Measurements from ENCODE around the gene LPO.

Gene LPO

DNA sequence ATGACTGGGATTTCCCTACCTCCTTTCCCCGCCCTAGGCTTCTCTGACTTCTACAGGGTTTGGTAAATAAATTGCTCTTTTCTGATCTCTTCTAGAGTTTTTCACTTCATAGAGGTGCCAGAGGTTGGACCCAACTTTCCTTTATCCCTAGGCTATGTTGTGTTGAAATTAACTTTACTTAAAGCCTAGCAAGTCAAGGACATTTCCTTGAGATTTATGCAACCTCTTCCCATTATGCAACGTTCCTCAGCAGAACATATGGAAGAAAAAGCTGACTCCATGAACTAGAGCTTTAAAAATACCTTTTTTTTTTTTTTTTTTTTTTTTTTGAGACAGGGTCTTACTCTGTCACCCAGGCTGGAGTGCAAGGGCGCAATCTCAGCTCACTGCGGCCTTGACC is 26.9 kb downstream of the LPO start:
- DNase-seq (ENCODE audit: insufficient read length) (no peak), FAIRE-seq (no peak)
- TF ChIP-seq TAF1 (IDR thresholded peaks at IDR 0.05; ENCODE audit: borderline replicate concordance, low read depth, low read length) (no peak), POLR2AphosphoS5 (IDR thresholded peaks at IDR 0.05; ENCODE audit: low read depth, low read length) (no peak), POLR2A (IDR thresholded peaks at IDR 0.05; ENCODE audit: low read depth, low read length) (no peak)

DNA sequence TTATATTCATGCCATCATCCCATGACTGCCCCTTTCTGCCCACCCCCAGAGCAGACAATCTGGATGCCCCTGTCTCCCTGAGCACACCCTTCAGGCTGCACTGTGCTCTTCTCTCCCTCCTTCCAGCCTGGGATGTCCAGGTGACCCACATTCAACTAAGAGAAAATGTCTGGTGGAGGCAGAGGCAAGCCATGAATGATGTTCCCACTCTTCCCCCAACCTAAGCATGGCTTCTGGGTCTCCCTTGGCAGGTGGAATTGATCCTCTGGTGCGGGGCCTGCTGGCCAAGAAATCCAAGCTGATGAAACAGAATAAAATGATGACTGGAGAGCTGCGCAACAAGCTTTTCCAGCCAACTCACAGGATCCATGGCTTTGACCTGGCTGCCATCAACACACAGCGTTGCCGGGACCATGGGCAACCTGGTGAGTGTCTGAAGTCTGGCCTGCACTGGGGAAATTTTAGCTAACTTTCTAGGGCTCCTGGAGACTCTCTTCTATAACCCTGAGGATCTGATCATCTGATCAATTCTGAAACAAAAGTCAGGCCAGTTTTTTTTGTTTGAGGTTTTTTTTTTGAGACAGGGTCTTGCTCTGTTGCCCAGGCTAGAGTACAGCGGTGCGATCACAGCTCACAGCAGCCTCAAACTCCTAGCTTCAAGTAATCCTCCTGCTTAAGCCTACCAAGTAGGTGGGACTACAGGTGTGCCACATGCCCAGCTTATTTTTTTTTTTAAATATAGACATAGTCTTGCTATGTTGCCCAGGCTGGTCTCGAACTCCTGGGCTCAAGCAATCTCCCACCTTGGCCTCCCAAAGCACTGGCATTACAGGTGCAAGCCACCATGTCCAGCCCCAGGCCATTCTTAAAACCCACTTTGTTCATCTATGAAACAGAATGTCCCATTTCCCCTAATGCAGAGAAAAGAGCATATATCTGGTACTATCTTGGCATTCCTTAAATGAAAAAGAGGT is 27.8 kb downstream of the LPO start:
- no peak for FAIRE-seq
- DNase-seq (ENCODE audit: insufficient read length) = no peak
- TF ChIP-seq POLR2AphosphoS5 (IDR thresholded peaks at IDR 0.05; ENCODE audit: low read depth, low read length) = no peak
- TF ChIP-seq POLR2A (IDR thresholded peaks at IDR 0.05; ENCODE audit: low read depth, low read length) = no peak
- TF ChIP-seq TAF1 (IDR thresholded peaks at IDR 0.05; ENCODE audit: borderline replicate concordance, low read depth, low read length) = no peak

DNA sequence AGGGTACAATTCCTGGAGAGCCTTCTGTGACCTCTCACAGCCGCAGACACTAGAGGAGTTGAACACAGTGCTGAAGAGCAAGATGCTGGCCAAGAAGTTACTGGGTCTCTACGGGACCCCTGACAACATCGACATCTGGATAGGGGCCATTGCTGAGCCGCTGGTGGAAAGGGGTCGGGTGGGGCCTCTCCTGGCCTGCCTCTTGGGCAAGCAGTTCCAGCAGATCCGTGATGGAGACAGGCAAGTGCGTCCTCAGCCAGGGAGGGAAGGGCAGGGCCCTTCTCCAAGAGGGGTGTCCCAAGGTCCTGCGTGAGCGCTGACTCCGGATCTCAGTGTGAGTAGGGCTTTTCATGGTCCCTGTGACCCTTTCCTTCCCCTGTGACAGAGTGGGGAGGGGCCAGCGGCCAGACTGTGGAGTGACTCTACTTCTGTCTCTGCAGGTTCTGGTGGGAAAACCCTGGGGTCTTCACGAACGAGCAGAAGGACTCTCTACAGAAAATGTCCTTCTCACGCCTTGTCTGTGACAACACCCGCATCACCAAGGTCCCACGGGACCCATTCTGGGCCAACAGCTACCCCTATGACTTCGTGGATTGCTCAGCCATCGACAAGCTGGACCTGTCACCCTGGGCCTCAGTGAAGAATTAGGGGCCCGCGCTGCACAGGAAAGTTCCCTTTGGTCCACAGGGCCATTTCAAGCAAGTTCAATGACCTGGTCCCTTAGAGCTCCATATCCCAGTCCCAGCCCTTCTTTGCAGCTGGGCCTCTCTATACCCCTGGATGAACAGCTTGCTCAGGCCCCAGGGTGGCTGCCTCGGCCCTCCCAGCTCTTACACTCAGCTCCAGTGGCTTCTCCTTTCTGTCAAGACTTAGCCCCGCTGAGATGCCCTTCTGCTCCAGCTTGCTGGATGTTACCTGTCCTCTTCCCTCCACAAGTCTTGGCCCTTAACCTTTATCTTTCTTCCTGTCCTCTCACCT is 29.3 kb downstream of the LPO start:
- no peak for DNase-seq (ENCODE audit: insufficient read length)
- TF ChIP-seq POLR2AphosphoS5 (IDR thresholded peaks at IDR 0.05; ENCODE audit: low read depth, low read length) = no peak
- TF ChIP-seq POLR2A (IDR thresholded peaks at IDR 0.05; ENCODE audit: low read depth, low read length) = no peak
- no peak for TF ChIP-seq TAF1 (IDR thresholded peaks at IDR 0.05; ENCODE audit: borderline replicate concordance, low read depth, low read length)
- FAIRE-seq = no peak

DNA sequence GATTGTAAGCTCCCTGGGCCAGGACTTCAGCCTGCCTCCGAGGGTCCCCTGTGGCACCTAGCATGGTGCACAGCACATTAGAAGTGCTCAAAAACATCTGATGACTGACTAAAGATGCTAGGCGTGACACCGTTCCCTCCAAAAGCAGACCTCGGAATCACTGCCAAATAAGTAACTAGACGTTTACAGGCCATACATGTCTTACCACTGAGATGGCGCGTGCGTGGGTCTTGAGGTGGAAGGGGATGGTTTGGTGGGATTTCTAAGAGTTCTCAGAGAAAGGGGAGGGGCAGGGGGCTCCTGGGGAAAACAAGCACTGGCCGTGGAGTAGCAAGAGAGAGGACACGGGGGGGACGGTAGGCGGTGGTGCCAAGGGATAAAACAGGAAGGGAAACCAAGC is 29.9 kb downstream of the LPO start:
- DNase-seq (ENCODE audit: insufficient read length) = no peak
- TF ChIP-seq POLR2A (IDR thresholded peaks at IDR 0.05; ENCODE audit: low read depth, low read length) (no peak), POLR2AphosphoS5 (IDR thresholded peaks at IDR 0.05; ENCODE audit: low read depth, low read length) (no peak), TAF1 (IDR thresholded peaks at IDR 0.05; ENCODE audit: borderline replicate concordance, low read depth, low read length) (no peak)
- FAIRE-seq = no peak

DNA sequence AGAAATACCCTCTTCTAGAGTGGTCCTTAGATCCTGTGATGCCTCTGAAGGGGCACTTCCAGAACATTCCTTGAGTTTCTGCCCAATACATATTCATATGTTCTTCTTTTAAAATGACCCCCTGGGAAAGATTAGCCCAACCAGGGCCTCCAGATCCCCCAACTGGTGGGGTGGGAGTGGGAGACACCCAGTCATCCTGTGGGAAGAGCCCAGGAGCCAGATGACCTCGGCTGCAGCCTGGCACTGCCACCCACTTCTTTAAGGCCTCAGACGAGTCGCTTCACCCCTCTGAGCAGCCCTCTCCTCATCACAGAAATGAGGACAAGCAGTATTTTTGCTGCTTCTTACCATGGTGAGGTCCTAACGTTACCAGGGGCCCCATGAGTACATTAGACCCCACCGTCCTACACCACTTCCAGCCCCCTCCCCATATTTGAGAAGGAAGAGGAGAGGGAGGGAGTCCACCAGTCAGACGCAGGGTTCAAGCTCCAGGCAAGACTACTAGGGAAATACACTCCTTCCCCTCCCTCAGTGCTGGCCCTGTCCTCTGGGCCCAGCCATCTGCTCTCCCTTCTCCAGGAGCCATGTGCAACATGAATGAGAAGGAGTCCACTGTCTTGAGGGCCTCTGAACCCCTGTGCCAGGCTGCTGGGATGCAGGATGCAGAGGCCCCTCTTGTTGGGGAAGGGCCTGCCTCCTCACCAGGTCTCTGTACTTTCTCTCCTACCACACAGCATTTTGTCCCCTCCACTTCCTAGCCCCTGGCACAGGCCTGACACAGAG is 30.6 kb downstream of the LPO start:
- no peak for TF ChIP-seq POLR2AphosphoS5 (IDR thresholded peaks at IDR 0.05; ENCODE audit: low read depth, low read length)
- TF ChIP-seq POLR2A (IDR thresholded peaks at IDR 0.05; ENCODE audit: low read depth, low read length) = no peak
- no peak for TF ChIP-seq TAF1 (IDR thresholded peaks at IDR 0.05; ENCODE audit: borderline replicate concordance, low read depth, low read length)

DNA sequence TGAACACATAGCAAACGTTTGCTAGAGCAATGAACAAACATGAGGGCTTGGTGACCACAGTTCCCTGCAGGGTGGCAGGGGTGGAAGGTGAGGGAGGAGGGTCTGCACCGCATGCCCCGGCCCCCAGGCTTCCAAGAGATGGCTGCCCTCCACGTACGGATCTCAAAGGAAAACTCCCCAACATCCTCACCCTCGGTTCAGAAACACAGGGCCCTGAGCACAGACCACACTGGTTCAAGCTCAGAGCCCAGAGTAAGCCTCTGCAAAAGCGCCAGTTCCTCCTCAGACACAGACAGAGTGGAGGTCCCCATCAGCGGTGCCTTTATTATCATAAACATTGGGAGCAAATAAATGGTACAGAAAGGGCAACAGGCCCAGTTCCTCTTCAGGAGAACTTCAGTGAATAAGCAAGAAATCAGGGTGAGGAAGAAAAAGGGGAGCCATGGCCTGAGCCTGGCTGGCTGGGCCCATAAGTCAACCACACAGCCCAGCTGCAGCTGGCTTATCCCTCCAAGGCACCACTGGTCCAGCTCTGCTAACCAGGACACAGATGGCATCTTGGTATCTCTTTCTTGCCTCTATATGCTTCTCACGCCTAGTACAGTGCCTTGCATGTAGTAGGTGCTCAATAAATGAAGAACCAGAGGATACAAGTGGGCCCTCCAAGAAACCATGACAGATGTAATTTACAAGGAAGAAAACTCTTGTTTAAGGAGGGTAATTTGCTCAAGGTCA is 31.3 kb downstream of the LPO start:
- FAIRE-seq (no peak), DNase-seq (ENCODE audit: insufficient read length) (no peak)
- no peak for TF ChIP-seq POLR2A (IDR thresholded peaks at IDR 0.05; ENCODE audit: low read depth, low read length)

More for the DNA sequence above, 30.6 kb downstream of the LPO start:
- FAIRE-seq (no peak), DNase-seq (ENCODE audit: insufficient read length) (no peak)

DNA sequence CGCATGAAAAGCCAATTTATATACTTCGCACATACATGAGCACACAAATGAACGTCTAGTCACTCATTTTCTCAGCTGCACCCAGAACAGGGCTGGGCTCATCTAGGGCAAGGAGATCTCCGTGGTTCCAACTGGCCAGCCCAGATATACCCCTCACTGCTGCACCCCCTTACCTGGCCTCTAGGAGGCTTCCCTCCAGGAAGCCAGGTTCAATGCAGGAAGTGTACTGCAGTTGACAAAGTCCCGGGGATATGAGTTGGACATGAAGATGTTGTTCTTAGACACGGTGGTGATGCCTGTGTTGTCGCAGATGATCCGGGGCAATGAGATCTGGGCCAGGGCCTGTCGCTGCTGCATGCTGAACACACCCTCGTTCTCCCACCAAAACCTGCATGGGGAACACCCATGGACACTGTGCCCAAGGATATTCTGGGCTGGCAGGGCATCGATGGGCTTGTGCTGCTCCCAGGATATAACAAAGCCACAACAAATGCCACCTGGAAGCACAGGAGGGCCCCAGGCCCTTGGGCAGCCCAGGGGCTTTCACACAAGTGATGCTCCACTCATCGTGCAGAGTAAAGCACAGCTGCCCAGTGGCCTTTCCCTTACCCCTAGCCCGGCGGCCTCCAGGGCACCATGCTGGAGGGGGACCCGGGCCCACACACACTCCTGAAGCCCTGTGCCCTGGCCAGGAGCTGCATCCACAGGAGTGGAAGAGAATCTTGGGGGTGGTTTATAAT is 32.3 kb downstream of the LPO start:
- no peak for TF ChIP-seq POLR2AphosphoS5 (IDR thresholded peaks at IDR 0.05; ENCODE audit: low read depth, low read length)
- no peak for TF ChIP-seq POLR2A (IDR thresholded peaks at IDR 0.05; ENCODE audit: low read depth, low read length)
- no peak for TF ChIP-seq TAF1 (IDR thresholded peaks at IDR 0.05; ENCODE audit: borderline replicate concordance, low read depth, low read length)
- DNase-seq (ENCODE audit: insufficient read length) = no peak
- no peak for FAIRE-seq

DNA sequence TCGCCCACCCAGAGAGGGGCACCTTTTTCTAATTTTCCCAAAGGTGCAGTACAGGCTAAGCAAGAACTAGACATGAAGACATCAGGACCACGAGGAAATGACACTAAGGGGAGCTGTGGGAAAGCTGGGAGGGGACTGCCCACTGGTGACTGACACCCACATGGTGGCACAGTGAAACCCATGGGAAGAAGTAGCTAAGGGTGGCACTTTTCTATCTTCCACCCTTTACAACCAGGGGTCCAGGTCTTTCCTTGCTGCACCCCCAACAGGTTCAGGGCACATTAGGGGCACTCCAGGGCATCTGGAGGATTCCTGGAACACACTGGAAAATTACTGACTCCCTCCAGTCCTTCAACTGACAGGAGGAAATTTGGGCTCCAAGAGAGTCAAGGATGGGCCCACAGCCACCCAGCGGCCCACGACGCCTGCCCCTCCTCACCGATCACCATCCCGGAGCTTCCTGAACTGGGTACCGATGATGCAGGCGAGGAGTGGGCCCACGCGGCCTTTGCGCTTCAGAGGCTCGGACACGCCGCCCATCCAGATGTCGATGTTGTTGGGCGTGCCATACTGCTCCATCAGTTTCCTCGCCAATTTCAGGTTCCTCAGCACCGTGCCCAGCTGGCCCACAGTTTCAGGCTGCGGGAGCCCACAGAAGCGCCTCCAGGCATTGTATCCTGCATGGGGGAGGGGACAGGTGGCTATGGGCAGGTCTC is 33.0 kb downstream of the LPO start:
- no peak for FAIRE-seq
- TF ChIP-seq POLR2AphosphoS5 (IDR thresholded peaks at IDR 0.05; ENCODE audit: low read depth, low read length) (no peak), TAF1 (IDR thresholded peaks at IDR 0.05; ENCODE audit: borderline replicate concordance, low read depth, low read length) (no peak), POLR2A (IDR thresholded peaks at IDR 0.05; ENCODE audit: low read depth, low read length) (no peak)

More for the DNA sequence above, 33.0 kb downstream of the LPO start:
- DNase-seq (ENCODE audit: insufficient read length) = no peak
